ENCODE data around the gene SLC26A11.

DNA sequence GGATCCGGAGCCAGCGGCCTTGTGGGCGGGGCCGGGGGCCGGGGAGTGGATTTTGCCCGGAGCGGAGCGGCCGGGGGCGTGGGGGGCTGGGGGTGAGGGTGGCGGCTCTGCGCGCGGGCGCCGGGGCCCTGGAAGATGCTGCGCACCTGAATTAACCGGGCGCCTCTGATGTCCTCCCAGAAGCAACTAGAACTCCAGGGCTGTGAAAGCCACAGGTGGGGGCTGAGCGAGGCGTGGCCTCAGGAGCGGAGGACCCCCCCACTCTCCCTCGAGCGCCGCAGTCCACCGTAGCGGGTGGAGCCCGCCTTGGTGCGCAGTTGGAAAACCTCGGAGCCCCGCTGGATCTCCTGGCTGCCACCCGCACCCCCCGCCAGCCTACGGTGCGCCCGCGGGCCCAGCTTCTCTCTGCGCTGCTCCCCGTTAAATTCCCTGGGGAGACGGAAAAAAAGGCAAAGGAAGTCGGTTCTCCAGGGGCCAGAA is 549 bp downstream of the SLC26A11 start:
- TF ChIP-seq, protein P1, sequence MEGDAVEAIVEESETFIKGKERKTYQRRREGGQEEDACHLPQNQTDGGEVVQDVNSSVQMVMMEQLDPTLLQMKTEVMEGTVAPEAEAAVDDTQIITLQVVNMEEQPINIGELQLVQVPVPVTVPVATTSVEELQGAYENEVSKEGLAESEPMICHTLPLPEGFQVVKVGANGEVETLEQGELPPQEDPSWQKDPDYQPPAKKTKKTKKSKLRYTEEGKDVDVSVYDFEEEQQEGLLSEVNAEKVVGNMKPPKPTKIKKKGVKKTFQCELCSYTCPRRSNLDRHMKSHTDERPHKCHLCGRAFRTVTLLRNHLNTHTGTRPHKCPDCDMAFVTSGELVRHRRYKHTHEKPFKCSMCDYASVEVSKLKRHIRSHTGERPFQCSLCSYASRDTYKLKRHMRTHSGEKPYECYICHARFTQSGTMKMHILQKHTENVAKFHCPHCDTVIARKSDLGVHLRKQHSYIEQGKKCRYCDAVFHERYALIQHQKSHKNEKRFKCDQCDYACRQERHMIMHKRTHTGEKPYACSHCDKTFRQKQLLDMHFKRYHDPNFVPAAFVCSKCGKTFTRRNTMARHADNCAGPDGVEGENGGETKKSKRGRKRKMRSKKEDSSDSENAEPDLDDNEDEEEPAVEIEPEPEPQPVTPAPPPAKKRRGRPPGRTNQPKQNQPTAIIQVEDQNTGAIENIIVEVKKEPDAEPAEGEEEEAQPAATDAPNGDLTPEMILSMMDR (IDR thresholded peaks at IDR 0.05): no peak
- TF ChIP-seq POLR2A (IDR thresholded peaks at IDR 0.05): peak; percentile 14 to 23
